Endometrial microvascular endothelial cells (primary cell): ENCODE measurements around the gene PLD1. TPM values are rescaled to one million over a fixed set of nuclear protein-coding genes. Genes with fewer than 3 reads are reported as not detected.

ENCODE experiments used
- in situ Hi-C: cut with HindIII; loops from 2 replicates; pipeline ENCODE4 v1.10.0; 2017; ENCODE audit warnings: low sequenced_read_pairs, low pct_unique_long_range_greater_than_20kb; ENCODE audit errors: inconsistent ontology term
- total RNA-seq: library from RNA; depleted of rRNA; stranded (reverse); fragments of >200 nt; gene quantifications from one replicate; pipeline ENCODE4 v1.2.3, GENCODE V29; 2015; ENCODE audit errors: inconsistent ontology term

Gene PLD1
- total RNA-seq, 1 donor from 2014 or later: 38.3 TPM

GRCh38 chr3:171840811-171841619, 30.7 kb upstream of the PLD1 start:
- in situ Hi-C loops: no loop called here

DNA sequence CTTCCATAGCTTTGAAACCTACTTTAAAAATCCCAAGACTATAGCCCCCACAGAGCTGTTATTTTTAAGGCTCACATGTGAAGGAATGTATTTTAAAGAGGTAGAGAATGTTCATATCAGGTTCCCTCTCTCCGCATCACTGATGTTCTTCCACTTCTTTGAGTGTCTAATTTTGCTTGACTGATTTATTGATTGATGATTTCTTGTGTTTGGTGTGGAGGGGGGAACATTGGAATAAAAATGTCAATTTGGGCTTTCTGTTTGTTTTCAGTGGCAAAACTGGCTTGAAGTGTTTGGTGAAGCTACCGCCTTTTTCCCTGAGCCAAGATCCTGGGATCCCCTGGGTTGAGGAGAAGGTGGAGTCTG, 30.1 kb upstream of the PLD1 start:
- in situ Hi-C loops: no loop called here

DNA sequence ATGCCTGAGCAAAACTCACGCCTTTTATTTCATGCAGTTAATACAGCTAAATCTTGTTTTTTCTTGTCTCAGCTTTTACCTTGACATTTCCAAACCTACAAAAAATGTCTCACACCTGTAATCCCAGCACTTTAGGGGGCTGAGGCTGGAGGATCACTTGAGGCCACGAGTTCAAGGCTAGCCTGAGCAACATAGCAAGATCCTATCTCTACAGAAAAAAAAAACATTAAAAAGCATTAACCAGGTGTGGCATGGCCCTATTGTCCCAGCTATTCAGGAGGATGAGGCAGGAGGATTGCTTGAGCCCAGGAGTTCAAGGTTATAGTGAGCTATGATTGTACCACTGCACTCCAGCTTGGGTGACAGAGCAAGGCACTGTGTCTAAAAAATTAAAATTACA, 29.0 kb upstream of the PLD1 start:
- in situ Hi-C loops: no loop called here

GRCh38 chr3:171838218-171838720, 28.0 kb upstream of the PLD1 start:
- in situ Hi-C loops: no loop called here

- in situ Hi-C loops: no loop called here
These were observed 27.4 kb upstream of the PLD1 start for GRCh38 chr3:171837698-171838097.

GRCh38 chr3:171836855-171837254, 26.6 kb upstream of the PLD1 start:
- in situ Hi-C loops: no loop called here

GRCh38 chr3:171835613-171836012, 25.3 kb upstream of the PLD1 start:
- in situ Hi-C loops: no loop called here

- in situ Hi-C loops: no loop called here
These were observed 24.8 kb upstream of the PLD1 start for GRCh38 chr3:171835116-171835515.

DNA sequence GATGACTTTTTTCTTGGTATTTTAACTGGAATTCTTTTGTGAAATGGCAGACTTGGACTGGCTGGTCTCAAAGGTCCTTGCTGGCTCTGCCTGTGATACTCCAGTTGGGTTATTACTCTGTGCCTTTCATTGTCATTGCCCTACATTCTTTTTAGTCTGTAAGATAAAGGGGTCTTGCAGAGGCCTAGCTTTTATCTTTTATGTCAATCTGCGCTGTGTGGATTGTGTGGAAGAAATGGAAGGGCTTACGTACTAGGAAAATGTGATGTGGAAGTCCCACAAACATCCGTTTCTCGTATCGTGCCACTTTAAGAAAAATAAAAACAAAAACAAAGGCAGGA, 24.1 kb upstream of the PLD1 start:
- in situ Hi-C loops: no loop called here

DNA sequence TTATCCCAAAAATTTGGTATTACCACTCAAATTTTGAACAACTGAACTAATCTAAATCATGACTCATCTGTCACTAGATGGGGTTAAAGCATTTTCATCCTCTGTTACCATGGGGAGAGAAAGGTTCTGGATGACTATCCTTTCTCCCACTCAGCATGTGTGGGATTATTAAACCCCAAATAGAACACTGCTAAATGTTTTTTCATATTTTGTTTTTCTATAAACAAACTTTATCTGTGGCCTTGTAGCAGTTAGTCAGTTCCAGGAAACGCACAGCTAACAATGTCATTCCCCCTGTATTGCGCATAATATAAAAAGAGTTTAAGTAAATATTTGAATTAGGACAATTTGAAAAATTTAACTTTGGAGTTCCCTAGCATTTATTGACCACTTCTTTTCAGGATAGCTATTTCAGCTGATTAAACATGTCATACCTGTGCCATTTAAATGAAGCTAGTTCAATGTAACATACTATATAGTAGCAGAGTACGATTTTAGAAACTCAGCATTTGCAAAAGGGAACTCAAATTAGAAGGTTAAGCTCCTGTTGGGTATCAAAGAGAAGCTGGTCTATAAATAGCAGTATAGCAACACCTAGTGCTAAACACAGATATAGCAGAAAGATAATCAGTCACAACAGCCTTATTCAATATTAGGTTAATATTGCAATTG, 23.6 kb upstream of the PLD1 start:
- in situ Hi-C loops: no loop called here

GRCh38 chr3:171832989-171833388, 22.7 kb upstream of the PLD1 start:
- in situ Hi-C loops: no loop called here

DNA sequence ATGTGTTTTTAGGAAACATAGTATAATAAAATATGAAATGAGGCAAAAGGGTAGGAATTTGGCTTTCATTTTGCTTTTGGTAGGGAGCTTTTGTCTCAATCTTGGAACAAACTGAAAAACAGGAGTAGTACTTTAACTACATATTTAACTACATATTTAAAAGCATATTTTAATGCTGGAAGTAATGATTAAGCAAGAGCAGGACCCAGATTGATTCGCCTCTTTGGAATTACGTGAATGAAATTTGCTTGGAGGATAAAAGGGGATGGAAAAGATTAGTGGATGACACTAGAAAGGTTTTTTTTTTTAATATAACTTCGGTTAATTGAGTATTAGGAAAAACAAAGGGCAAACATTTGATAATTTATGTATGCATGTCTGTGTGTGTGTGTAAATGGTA, 21.7 kb upstream of the PLD1 start:
- in situ Hi-C loops: no loop called here

- in situ Hi-C loops: no loop called here
These were observed 20.2 kb upstream of the PLD1 start for GRCh38 chr3:171830518-171830875.

DNA sequence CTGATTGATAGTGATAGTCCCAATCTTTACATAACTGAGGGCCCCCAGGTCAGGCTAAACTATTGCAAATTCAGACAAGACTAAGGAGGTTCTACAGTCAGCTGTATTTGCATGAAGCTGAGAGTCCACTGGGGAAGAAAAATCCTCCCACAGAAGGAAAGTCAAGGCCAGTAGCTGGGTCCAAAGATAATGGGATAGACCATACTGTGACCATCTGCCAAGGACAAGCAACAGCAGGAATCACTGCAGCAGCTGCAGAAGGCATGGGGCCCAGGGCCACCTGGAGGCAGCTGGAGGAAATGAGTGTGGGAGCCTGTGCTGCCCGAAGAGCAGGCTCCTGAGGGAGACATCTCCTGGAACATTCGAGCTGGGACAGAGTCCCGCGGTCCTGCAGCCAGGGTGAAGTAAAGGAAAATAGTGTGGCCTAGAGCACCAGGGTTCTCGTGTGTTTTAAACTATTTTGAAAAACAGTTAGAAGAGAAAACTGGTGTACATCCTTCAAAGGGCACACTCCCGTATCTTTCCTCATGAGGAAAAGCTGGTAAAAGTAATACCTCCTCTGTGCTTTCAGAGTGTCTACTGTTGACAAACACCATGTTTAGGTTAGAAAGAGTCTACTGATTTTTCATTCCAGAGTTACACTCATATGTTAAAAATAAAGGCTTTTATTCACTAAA, 19.7 kb upstream of the PLD1 start:
- in situ Hi-C loops: no loop called here

- in situ Hi-C loops: no loop called here
These were observed 18.9 kb upstream of the PLD1 start for GRCh38 chr3:171828902-171829770.

- in situ Hi-C loops: no loop called here
These were observed 17.7 kb upstream of the PLD1 start for GRCh38 chr3:171827836-171828458.

GRCh38 chr3:171827385-171827784, 17.1 kb upstream of the PLD1 start:
- in situ Hi-C loops: no loop called here

DNA sequence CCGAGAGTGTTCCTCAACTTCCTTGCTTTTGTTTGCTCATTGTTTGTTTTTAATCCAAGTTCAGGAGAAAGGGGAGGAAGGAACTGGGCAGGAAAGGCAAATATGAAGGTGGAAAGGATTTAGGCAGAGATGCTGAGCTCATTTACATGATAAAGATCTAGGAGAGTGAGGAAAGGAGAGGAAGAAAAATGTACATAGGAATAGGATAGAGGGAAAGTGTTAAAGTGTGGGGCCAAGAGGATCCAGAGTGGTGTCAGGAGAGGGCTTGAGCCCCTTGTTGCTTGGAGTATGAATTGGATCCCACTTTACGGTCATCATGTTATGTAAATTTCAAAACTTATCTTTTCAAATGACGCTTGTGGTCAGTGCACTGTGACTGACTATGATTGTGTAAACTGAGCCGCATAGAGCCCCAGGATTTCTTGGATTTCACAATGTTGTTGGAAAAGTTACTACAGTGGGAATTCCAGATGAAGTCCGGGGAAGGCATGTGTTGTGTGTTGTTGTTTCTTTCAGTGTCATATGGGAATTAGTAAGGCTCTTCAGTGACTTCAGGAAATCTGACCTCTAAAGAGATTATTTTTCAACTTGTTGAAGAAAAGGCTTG, 15.0 kb upstream of the PLD1 start:
- in situ Hi-C loops: no loop called here
